ENCODE measurements around the gene POLD4. TPM values are rescaled to one million over a fixed set of nuclear protein-coding genes. Genes with fewer than 3 reads are reported as not detected.

The POLD4 gene
- total RNA-seq, 1 experiment from 2014 or later = 138 TPM

GRCh38 chr11:67371189-67371910 lies 18.0 kb upstream of the POLD4 start:
- peak; percentile 83 for DNase-seq (ENCODE audit: low spot score)

- DNase-seq (ENCODE audit: low spot score) = no peak
These were observed 17.2 kb upstream of the POLD4 start for GRCh38 chr11:67370351-67371076.

GRCh38 chr11:67369801-67370284 lies 16.5 kb upstream of the POLD4 start:
- no peak for DNase-seq (ENCODE audit: low spot score)

GRCh38 chr11:67369275-67369674 lies 15.9 kb upstream of the POLD4 start:
- no peak for DNase-seq (ENCODE audit: low spot score)

- DNase-seq (ENCODE audit: low spot score) = no peak
These were observed 15.3 kb upstream of the POLD4 start for GRCh38 chr11:67368621-67369020.

- DNase-seq (ENCODE audit: low spot score) = no peak
These were observed 14.4 kb upstream of the POLD4 start for GRCh38 chr11:67367761-67368227.

GRCh38 chr11:67366961-67367760 lies 13.8 kb upstream of the POLD4 start:
- DNase-seq (ENCODE audit: low spot score) = no peak

- no peak for DNase-seq (ENCODE audit: low spot score)
These were observed 13.2 kb upstream of the POLD4 start for GRCh38 chr11:67366546-67366945.

- no peak for DNase-seq (ENCODE audit: low spot score)
These were observed 12.5 kb upstream of the POLD4 start for GRCh38 chr11:67365736-67366444.

- no peak for DNase-seq (ENCODE audit: low spot score)
These were observed 11.7 kb upstream of the POLD4 start for GRCh38 chr11:67364783-67365722.

- DNase-seq (ENCODE audit: low spot score) = no peak
These were observed 10.8 kb upstream of the POLD4 start for GRCh38 chr11:67364169-67364568.

- peak; percentile 73 for DNase-seq (ENCODE audit: low spot score)
These were observed 4.7 kb upstream of the POLD4 start for GRCh38 chr11:67357831-67358670.

GRCh38 chr11:67356864-67357561 lies 3.7 kb upstream of the POLD4 start:
- peak; percentile 97 for DNase-seq (ENCODE audit: low spot score)

GRCh38 chr11:67356387-67356863 lies 3.1 kb upstream of the POLD4 start:
- no peak for DNase-seq (ENCODE audit: low spot score)

- DNase-seq (ENCODE audit: low spot score) = peak; percentile 33
These were observed 2.5 kb upstream of the POLD4 start for GRCh38 chr11:67355794-67356386.

- DNase-seq (ENCODE audit: low spot score) = no peak
These were observed 1.9 kb upstream of the POLD4 start for GRCh38 chr11:67355023-67355793.
